GM23248 (cell line): ENCODE measurements around the gene AP1M2.

ENCODE experiments used
- EZH2 ChIP-seq: fragments of 200-600 bp; sonication (generic); IDR thresholded peaks from 2 replicates; pipeline ENCODE4 v1.6.1; 2018; ENCODE audit warnings: antibody characterized with exemption, mild to moderate bottlenecking; ENCODE audit not compliant: insufficient read depth, poor library complexity, severe bottlenecking
- EZH2phosphoT487 ChIP-seq: fragments of 200-600 bp; sonication (generic); IDR thresholded peaks from 2 replicates; pipeline ENCODE4 v1.6.1; 2018; ENCODE audit warnings: antibody characterized with exemption, moderate library complexity, mild to moderate bottlenecking, low read depth; ENCODE audit not compliant: insufficient read depth

DNA sequence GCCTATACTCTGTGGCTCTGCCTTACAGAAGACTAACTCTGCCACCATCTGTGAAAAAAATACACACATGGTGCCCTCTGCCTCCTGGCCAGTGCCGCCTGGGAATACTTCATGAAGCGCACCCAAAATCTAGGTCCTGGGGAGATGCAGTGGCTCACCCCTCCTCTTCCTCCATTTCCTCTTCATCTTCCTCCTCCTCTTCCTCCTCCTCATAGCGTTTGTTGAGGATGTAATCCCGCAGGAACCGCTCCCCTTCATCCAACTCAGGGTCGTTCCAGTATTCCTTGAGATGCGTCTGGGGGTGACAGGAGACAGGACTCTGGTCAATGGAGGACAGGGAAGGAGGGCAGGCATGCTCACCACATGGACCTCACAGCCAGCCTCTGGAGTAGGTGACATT is 27.0 kb downstream of the AP1M2 start:
- TF ChIP-seq EZH2 (no peak), EZH2phosphoT487 (no peak)
